ENCODE data around the gene COPS3.
A peak's percentile ranks its signal among the peaks of the same experiment; 100 is the strongest.

COPS3 gene

GRCh38 chr17:17216236-17216635 is 64.8 kb downstream of the COPS3 start:
- no peak for DNase-seq (ENCODE audit: low spot score)

GRCh38 chr17:17215575-17215974 is 65.5 kb downstream of the COPS3 start:
- no peak for DNase-seq (ENCODE audit: low spot score)

GRCh38 chr17:17214646-17215436 is 66.2 kb downstream of the COPS3 start:
- no peak for DNase-seq (ENCODE audit: low spot score)

DNA sequence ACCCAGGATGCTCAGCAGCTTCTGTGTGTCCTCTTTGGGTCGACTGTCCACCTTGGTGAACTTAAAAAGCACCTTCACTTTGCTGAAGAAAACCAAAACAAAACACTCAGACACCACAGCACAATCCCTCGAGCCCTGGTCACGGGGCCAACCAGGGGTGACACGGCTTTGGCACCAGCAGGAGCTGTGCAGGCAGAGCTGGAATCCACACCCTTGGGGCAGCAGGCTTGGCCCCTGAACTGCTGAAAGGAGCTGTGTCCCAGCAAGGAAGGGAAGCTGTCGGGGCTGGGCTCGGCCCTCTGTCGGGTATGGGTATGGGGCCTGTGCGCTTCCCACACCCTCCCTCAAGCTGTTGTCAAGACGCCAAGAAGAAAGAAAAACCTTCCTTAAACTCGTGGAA is 67.3 kb downstream of the COPS3 start:
- DNase-seq (ENCODE audit: low spot score): no peak

GRCh38 chr17:17207998-17208397 is 73.0 kb downstream of the COPS3 start:
- no peak for DNase-seq (ENCODE audit: low spot score)

DNA sequence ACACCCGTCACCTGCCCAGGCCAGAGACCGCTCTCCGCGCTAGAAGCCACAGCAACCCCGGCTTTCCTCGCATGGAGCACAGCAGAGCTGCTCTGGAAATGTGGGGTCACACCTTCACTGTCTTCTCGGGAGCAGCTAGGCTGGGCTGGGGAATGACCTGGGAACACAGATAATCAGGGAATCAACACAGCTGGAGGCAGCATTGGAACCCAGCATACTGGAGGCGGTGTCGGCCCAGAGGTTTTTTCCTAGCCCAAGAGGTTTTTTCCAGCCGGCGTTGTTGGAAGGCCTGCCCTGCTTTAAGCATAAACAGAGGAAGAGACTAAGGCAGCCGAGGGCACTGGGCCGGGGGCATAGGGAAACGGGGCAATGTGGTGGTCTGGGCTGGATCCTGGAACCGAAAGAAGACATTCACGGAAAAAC is 74.1 kb downstream of the COPS3 start:
- DNase-seq (ENCODE audit: low spot score): no peak

- peak; percentile 89 for DNase-seq (ENCODE audit: low spot score)
Measured at GRCh38 chr17:17206124-17206912, 74.7 kb downstream of the COPS3 start, which contains the start of gene PLD6. PLD6 (minus strand) TSS chr17:17206333; CDS start chr17:17206286, 47 bp downstream.

GRCh38 chr17:17205368-17206123 is 75.5 kb downstream of the COPS3 start:
- peak; percentile 69 for DNase-seq (ENCODE audit: low spot score)

DNA sequence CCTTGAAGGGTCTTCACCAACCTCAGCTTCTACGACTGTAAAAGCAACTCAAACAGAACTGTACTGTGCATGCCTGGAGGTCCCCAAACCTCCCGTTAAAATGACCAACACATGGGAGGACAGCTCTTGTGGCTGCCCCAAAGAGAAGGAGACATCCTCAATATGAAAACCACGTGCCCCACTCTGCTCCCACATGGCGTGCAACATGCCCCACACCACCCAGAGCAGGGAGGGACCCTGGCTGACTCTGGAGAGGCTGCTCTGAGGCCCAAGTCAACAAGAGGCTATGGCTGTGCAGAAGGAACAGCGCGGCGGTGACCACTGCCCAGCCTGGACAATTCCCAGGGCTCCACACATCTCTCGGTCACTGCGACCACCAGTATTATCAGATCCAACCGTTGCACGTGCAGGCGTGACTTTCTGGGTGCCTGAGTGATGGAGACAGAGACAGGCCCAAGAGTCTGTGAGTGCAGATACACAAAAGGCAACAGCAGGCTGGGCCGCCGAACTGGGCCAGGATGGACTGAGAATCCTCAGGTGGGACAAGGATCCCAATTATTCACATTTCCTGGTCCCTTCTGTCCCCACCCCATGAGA is 76.3 kb downstream of the COPS3 start:
- DNase-seq (ENCODE audit: low spot score): no peak

- no peak for DNase-seq (ENCODE audit: low spot score)
Measured at GRCh38 chr17:17204041-17204591, 76.9 kb downstream of the COPS3 start.

DNA sequence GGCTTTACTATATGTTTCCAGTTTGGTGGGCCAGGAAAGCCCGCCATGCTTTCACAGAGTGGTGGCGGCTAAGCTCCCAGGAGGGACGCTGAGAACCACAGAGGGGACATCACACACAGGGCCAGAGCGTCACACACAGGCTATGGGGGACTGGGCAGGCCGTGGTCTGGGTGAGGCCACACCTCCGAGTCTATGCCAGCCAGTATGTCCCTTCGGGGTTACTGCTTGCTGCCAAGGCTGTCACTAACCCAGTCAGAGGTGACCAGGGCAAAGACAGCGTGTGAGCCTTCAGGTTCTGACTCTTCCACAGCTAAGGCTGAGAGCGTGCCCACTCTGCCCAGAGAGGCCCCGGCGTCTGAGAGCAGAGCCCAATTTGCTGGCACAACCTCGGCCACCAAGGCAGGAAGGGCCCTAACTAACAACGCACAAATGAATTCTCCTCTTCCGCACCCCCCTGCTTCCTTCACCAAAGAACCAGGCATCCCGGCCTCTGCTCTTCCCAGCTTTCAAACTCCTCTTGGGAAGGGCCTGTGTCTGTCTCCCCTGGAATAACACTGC is 77.8 kb downstream of the COPS3 start:
- no peak for DNase-seq (ENCODE audit: low spot score)

GRCh38 chr17:17201907-17202306 is 79.1 kb downstream of the COPS3 start:
- DNase-seq (ENCODE audit: low spot score): no peak

GRCh38 chr17:17201271-17201670 is 79.8 kb downstream of the COPS3 start:
- DNase-seq (ENCODE audit: low spot score): no peak

- DNase-seq (ENCODE audit: low spot score): no peak
Measured at GRCh38 chr17:17200831-17201230, 80.2 kb downstream of the COPS3 start.

DNA sequence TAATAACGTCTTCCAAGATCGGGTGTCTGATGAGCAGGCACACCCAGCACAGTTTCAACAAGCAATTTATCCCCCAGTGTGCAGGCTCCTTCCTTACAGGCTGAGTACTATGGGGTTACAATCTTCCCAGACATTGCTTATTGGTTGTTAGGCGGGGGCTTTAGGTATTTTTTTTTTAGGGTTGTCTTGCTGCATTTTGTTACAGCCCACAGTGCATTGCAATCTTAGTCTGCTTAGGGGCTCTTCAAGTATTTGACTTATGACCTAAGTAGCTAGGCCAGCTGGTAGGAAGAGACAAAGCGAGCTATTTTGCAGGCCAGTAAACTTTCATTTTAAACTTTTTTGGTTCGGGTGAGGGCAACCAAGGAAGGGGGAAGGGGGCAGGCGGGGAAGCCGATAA is 80.7 kb downstream of the COPS3 start:
- DNase-seq (ENCODE audit: low spot score): no peak

DNA sequence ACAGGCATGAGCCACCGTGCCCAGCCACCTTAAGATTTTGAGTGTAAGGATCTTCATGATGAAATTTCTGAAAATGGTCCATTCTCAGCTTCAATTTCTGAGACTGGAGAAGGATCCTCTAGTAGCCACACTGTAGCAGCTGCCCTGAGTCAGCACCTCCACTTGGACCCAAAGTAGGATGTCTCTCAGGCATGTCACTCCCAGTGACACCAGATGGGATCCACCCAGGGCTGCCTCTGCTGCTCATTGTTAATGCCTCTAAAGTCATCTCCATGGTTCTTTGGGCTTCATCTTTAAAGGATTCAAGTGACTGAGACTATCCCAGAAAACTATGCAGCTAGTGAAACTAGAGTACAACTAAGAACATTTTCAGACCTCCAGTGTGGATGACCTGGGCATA is 82.8 kb downstream of the COPS3 start:
- no peak for DNase-seq (ENCODE audit: low spot score)

- no peak for DNase-seq (ENCODE audit: low spot score)
Measured at GRCh38 chr17:17196776-17197175, 84.3 kb downstream of the COPS3 start.
